NCI-H1105 treated with DMSO at 0.1 percent for 48 hours (cell line): ENCODE results near the gene LAMA3.

Source experiments
- DNase-seq: peaks from one replicate; lab custom pipeline; 2025; lab: John Stamatoyannopoulos, UW

The LAMA3 gene

GRCh38 chr18:23877371-23877770 is 188.1 kb downstream of the LAMA3 start:
- no peak for DNase-seq

GRCh38 chr18:23878336-23878900 is 189.2 kb downstream of the LAMA3 start:
- DNase-seq = no peak

- DNase-seq = no peak
Measured at GRCh38 chr18:23879126-23879525, 189.9 kb downstream of the LAMA3 start.

GRCh38 chr18:23879544-23879943 is 190.3 kb downstream of the LAMA3 start:
- DNase-seq = no peak

GRCh38 chr18:23879966-23880565 is 190.8 kb downstream of the LAMA3 start:
- DNase-seq = no peak

- DNase-seq = no peak
Measured at GRCh38 chr18:23880931-23881617, 191.8 kb downstream of the LAMA3 start.

GRCh38 chr18:23881778-23882177 is 192.5 kb downstream of the LAMA3 start:
- DNase-seq = peak; percentile 82

- no peak for DNase-seq
Measured at GRCh38 chr18:23882616-23883276, 193.5 kb downstream of the LAMA3 start.

- DNase-seq = peak; percentile 83
Measured at GRCh38 chr18:23883277-23883790, 194.1 kb downstream of the LAMA3 start.

- DNase-seq = peak; percentile 58
Measured at GRCh38 chr18:23884681-23885375, 195.6 kb downstream of the LAMA3 start.

GRCh38 chr18:23885750-23886149 is 196.5 kb downstream of the LAMA3 start:
- DNase-seq = no peak

GRCh38 chr18:23887035-23887434 is 197.8 kb downstream of the LAMA3 start:
- DNase-seq = peak; percentile 98

- DNase-seq = peak; percentile 98
Measured at GRCh38 chr18:23887493-23887892, 198.2 kb downstream of the LAMA3 start.

GRCh38 chr18:23888881-23889280 is 199.6 kb downstream of the LAMA3 start:
- DNase-seq = peak; percentile 90

GRCh38 chr18:23889907-23890306 is 200.7 kb downstream of the LAMA3 start:
- no peak for DNase-seq

- no peak for DNase-seq
Measured at GRCh38 chr18:23890589-23890988, 201.3 kb downstream of the LAMA3 start.

GRCh38 chr18:23893653-23894052 is 204.4 kb downstream of the LAMA3 start:
- DNase-seq = no peak

GRCh38 chr18:23894661-23895175 is 205.5 kb downstream of the LAMA3 start:
- no peak for DNase-seq

GRCh38 chr18:23897291-23897690 is 208.0 kb downstream of the LAMA3 start:
- DNase-seq = no peak

- no peak for DNase-seq
Measured at GRCh38 chr18:23897733-23898132, 208.5 kb downstream of the LAMA3 start.

- DNase-seq = no peak
Measured at GRCh38 chr18:23900994-23901393, 211.7 kb downstream of the LAMA3 start.

GRCh38 chr18:23902396-23902795 is 213.1 kb downstream of the LAMA3 start:
- DNase-seq = peak; percentile 46
